Smooth muscle cell (in vitro differentiated cells): ENCODE measurements around the gene NAA15. TPM values are rescaled to one million over a fixed set of nuclear protein-coding genes. Genes with fewer than 3 reads are reported as not detected.

ENCODE experiments used
- DNase-seq: peaks from one replicate; lab custom pipeline; 2025; ENCODE audit not compliant: unreplicated experiment; lab: John Stamatoyannopoulos, UW
- H2AFZ ChIP-seq: fragments of 200-600 bp; sonication (generic); 2 replicates; pipeline ENCODE4 v1.6.0; 2016; ENCODE audit warnings: antibody characterized with exemption, low read depth, mild to moderate bottlenecking
- H3F3A ChIP-seq: fragments of 200-600 bp; sonication (generic); 2 replicates; pipeline ENCODE4 v1.6.0; 2017; ENCODE audit warnings: antibody characterized with exemption, low read depth
- H3K27ac ChIP-seq: fragments of 200-600 bp; sonication (generic); 2 replicates; pipeline ENCODE4 v1.5.1; 2016; ENCODE audit warnings: low read depth, mild to moderate bottlenecking
- H3K27me3 ChIP-seq: fragments of 200-600 bp; sonication (generic); 2 replicates; pipeline ENCODE4 v1.6.1; 2016; ENCODE audit warnings: low read depth, mild to moderate bottlenecking
- H3K36me3 ChIP-seq: fragments of 200-600 bp; sonication (generic); 2 replicates; pipeline ENCODE4 v1.5.1; 2016; ENCODE audit warnings: low read depth
- H3K4me1 ChIP-seq: fragments of 200-600 bp; sonication (generic); 2 replicates; pipeline ENCODE4 v1.5.1; 2016; ENCODE audit warnings: low read depth
- H3K4me2 ChIP-seq: fragments of 200-600 bp; sonication (generic); 2 replicates; pipeline ENCODE4 v1.6.0; 2016; ENCODE audit warnings: mild to moderate bottlenecking
- H3K4me3 ChIP-seq: fragments of 200-600 bp; sonication (generic); 2 replicates; pipeline ENCODE4 v1.5.1; 2016; ENCODE audit warnings: mild to moderate bottlenecking
- H3K79me2 ChIP-seq: fragments of 200-600 bp; sonication (generic); 2 replicates; pipeline ENCODE4 v1.6.0; 2016; ENCODE audit warnings: low read depth, mild to moderate bottlenecking
- H3K9ac ChIP-seq: fragments of 200-600 bp; sonication (generic); 2 replicates; pipeline ENCODE4 v1.6.0; 2016; ENCODE audit warnings: low read depth
- H3K9me3 ChIP-seq: fragments of 200-600 bp; sonication (generic); replicated peaks from 2 replicates; pipeline ENCODE4 v1.5.1; 2016; ENCODE audit warnings: low read depth
- H4K20me1 ChIP-seq: fragments of 200-600 bp; sonication (generic); 2 replicates; pipeline ENCODE4 v1.6.0; 2016; ENCODE audit warnings: low read depth
- CTCF ChIP-seq: fragments of 200-600 bp; sonication (generic); IDR thresholded peaks from 2 replicates; pipeline ENCODE4 v1.5.1; 2017; ENCODE audit warnings: borderline replicate concordance, mild to moderate bottlenecking, antibody characterized with exemption; ENCODE audit not compliant: insufficient read depth, poor library complexity, severe bottlenecking
- WGBS: methylation state at CpG from one replicate; pipeline ENCODE4 v1.1.7; 2016; ENCODE audit warnings: low lambda C conversion rate; 5-methylcytosine and 5-hydroxymethylcytosine counted together
- polyA plus RNA-seq: library from polyadenylated mRNA; unstranded; fragments of >200 nt; fragmentation: Nextera tagmentation; extraction: Ambion mirVana; gene quantifications from 2 replicates; pipeline ENCODE4 v1.2.1, GENCODE V29; 2016
- total RNA-seq: library from RNA; depleted of rRNA; stranded (reverse); fragments of >200 nt; gene quantifications from 2 replicates; pipeline ENCODE4 v1.2.3, GENCODE V29; 2014

Gene NAA15
- total and polyA plus RNA-seq, 2 experiments from 2014 or later, result 21.7 to 27.0 TPM

- H4K20me1 ChIP-seq, result peaks cover 48% of the 10 kb centered on the region
- peak within 1 kb of the TSS; percentile 94 for H3K4me2 ChIP-seq
- peak within 1 kb of the TSS; percentile 99 for H3K4me3 ChIP-seq
- H3K9me3 ChIP-seq, result no peaks in the 10 kb centered on the region
- peak within 1 kb of the TSS; percentile 88 for H2AFZ ChIP-seq
- peaks cover 22% of the 10 kb centered on the region for H3F3A ChIP-seq
- H3K79me2 ChIP-seq, result peaks cover 59% of the 10 kb centered on the region
- WGBS, result 1% methylated on average over 44 of the region's 46 CpGs
- peaks cover 22% of the 10 kb centered on the region for H3K4me1 ChIP-seq
- peak within 1 kb of the TSS; percentile 92 for H3K27ac ChIP-seq
- TF ChIP-seq CTCF, result peak; percentile 12
- peak within 1 kb of the TSS; percentile 96 for H3K9ac ChIP-seq
- DNase-seq, result peak; percentile 59
- H3K36me3 ChIP-seq, result no peaks in the 10 kb centered on the region
- H3K27me3 ChIP-seq, result no peaks in the 10 kb centered on the region
Observed at GRCh38 chr4:139301821-139302611, 711 bp downstream of the NAA15 start, which contains the start of gene NDUFC1. Gene NDUFC1 (minus strand): TSS chr4:139302477. CDS start chr4:139295798, 6,679 bp downstream.

- TF ChIP-seq CTCF, result no peak
- Histone ChIP-seq H3K4me3 (no peak overlapping the region), H3K9me3 (no peaks in the 10 kb centered on the region), H3K4me2 (no peak overlapping the region), H3K79me2 (peaks cover 85% of the 10 kb centered on the region), H2AFZ (no peak overlapping the region), H3K27me3 (no peaks in the 10 kb centered on the region), H3K36me3 (no peaks in the 10 kb centered on the region), H3K27ac (no peak overlapping the region), H3K9ac (no peak overlapping the region), H4K20me1 (peaks cover 72% of the 10 kb centered on the region), H3K4me1 (peaks cover 14% of the 10 kb centered on the region), H3F3A (peaks cover 20% of the 10 kb centered on the region)
- WGBS, result 100% methylated on average over 2 of the region's 2 CpGs
- no peak for DNase-seq
Observed at GRCh38 chr4:139304920-139305319, 3.6 kb downstream of the NAA15 start.

- Histone ChIP-seq H3K4me2 (no peak overlapping the region), H3K27ac (peak overlapping the region; percentile 28), H3K36me3 (no peaks in the 10 kb centered on the region), H3K79me2 (peaks cover 98% of the 10 kb centered on the region), H4K20me1 (peaks cover 87% of the 10 kb centered on the region), H3K27me3 (no peaks in the 10 kb centered on the region), H2AFZ (no peak overlapping the region), H3K9ac (no peak overlapping the region), H3F3A (no peaks in the 10 kb centered on the region), H3K4me1 (peaks cover 11% of the 10 kb centered on the region), H3K4me3 (no peak overlapping the region), H3K9me3 (no peaks in the 10 kb centered on the region)
- no peak for DNase-seq
- TF ChIP-seq CTCF, result no peak
- 95% methylated on average over 3 of the region's 3 CpGs for WGBS
Observed at GRCh38 chr4:139311909-139312308, 10.6 kb downstream of the NAA15 start.
